ENCODE measurements around the gene CAPN15.

GRCh38 chr16:531494-532125 is 4.1 kb downstream of the CAPN15 start:
- TF ChIP-seq POLR2A (IDR thresholded peaks at IDR 0.05; ENCODE audit: extremely low read depth, insufficient read length) (no peak), CTCF (IDR thresholded peaks at IDR 0.05; ENCODE audit: low read depth, low read length) (no peak), MYC (IDR thresholded peaks at IDR 0.05; ENCODE audit: low read depth, low read length) (no peak), MAX (IDR thresholded peaks at IDR 0.05; ENCODE audit: low read depth, low read length) (no peak)
